GM11168 (cell line): ENCODE measurements around the gene NYAP1.
"Not testable (repeated sequence)": the region's sequence is repeated elsewhere in the genome, so short reads cannot be mapped to it uniquely, and the experiment has no call there.

ENCODE experiments used
- in situ Hi-C: fragments of 300-500 bp; cut with MboI; formaldehyde crosslinking; loops from one replicate; pipeline ENCODE4 v1.12.0; 2022; ENCODE audit warnings: low sequenced_read_pairs; ENCODE audit not compliant: unreplicated experiment

Gene NYAP1

DNA sequence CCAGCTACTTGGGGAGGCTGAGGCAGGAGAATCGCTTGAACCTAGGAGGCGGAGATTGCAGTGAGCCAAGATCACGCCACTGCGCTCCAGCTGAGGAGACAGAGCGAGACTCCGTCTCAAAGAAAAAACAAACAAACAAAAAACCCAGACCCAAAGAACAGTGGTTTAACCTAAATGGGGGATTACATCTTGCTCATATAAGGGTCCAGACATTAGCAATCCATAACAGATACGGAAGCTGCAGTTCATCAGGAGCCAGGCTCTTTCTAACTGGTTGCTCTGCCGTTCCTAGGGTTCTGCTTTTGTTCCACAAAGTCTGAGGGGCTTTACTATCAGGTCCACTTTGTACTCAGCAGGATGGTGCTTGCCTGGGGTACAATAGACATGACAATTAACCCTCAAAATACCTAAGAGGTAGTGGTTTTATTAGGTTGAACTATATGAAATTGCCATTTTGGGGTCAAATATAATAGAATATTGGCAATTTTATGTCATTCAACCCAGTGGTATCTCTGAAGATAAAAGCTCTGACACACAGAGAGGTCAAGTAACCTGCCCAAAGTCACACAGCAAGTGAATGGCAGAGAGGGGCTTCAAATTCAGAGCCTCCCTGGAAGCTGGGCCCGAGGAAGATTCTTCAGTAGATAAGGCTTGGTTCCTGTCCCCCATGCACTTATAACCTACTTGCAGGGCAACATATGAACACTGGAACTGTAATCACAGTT, 21.3 kb downstream of the NYAP1 start:
- in situ Hi-C loops = no loop called here

DNA sequence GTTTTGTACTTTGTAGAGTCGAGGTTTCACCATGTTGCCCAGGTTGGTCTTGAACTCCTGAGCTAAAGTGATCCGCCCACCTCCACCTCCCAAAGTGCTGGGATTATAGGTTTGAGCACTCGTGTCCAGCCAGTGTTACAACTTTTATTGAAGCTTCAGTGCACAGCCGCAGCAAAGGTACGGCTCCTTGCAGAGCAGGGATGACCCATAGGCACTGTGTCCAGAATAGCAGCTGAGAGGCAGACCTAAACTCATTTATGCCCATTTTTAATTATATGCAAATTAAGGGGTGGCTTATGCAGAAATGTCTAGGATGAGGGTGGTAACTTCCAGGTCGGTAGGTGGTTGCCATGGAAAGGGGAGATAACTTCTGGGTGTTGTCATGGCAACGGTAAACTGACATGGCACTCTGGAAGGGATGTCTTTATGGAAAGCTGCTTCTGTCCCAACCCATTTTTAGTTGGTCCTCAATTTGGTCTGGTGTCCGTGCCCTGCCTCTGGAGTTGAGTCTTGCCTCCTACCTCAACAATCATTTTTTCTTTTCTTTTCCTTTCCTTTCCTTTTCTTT, 22.7 kb downstream of the NYAP1 start:
- in situ Hi-C loops = no loop called here

- in situ Hi-C loops = no loop called here
Observed at GRCh38 chr7:100509231-100509630, 25.5 kb downstream of the NYAP1 start.

GRCh38 chr7:100510437-100511239, 26.9 kb downstream of the NYAP1 start:
- in situ Hi-C loops = no loop called here

DNA sequence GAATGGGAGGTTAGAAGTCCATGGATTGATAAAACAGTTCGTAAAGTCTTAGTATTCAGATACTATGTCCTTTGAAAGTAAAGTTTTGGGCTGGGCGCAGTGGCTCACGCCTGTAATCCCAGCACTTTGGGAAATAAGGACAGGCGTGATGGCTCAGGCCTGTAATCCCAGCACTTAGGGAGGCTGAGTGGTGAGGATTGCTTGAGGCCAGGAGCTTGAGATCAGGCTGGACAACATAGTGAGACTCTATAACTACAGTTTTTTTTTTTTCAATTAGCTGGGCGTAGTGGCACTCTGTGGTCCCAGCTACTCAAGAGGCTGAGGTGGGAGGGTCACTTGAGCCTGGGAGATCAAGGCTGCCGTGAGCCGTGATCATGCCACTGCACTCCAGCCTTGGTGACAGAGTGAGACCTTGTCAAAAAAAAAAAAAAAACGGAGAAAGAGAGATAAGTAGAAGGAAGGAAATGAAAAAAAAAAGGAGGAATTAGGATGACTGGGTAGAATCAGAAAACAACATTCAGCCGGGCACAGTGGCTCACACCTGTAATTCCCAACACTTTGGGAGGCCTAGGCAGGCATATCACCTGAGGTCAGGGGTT, 29.6 kb downstream of the NYAP1 start:
- in situ Hi-C loops = no loop called here

GRCh38 chr7:100515072-100515532, 31.4 kb downstream of the NYAP1 start:
- in situ Hi-C loops = no loop called here

DNA sequence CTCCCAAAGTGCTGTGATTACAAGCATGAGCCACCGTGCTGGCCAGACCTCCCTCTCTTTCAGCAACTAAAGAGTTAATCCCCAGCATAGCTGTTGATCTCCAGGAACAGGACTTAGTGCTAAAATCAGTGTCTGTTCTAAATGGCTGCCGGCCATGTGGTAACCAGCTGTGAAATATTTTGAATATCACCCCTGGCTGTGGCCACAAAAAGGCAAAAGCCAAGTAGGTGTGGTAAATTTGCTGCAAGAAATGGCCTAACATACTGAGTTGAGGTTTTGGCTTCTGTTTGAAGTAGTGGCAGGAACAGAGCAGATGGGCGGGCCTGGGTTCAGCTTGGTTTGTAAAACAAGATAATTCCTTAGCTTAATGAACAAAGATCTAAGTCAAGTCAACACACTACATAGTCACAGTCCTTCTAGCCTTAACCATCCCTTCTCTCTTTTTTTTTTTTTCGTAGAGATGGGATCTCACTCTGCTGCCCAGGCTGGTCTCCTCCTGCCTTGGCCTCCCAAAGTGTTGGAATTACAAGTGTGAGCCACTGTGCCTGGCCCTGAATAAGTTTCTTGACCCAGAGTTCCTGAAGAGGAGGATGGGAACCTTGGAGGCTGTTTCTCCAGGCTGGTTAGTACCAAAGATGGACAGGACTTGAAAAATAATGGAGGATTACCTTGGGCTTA, 32.5 kb downstream of the NYAP1 start:
- in situ Hi-C loops = no loop called here

GRCh38 chr7:100517305-100517704, 33.6 kb downstream of the NYAP1 start:
- in situ Hi-C loops = no loop called here

- in situ Hi-C loops = no loop called here
Observed at GRCh38 chr7:100519580-100519979, 35.9 kb downstream of the NYAP1 start.

- in situ Hi-C loops = no loop called here
Observed at GRCh38 chr7:100520138-100520537, 36.4 kb downstream of the NYAP1 start.

DNA sequence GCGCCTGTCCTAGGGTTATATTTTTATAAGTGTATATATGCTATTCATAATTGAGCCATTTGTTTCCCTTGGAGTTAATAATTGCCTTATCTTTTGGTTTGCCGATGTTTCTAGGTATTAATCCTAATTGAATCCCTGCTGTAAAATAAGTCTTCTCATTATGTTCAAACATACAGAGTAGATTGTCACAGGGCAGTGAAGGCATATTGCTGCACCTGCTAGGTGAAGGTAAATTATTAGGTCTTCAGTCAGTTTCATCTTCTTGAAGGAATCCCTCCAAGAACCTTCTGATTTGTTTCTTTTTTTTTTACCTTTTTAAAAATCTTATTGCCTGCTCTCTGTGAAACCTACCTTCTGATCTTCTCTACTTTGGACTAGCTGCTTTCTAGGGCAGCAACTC, 37.3 kb downstream of the NYAP1 start:
- in situ Hi-C loops = no loop called here

- in situ Hi-C loops = not testable (repeated sequence)
Observed at GRCh38 chr7:100521909-100522593, 38.3 kb downstream of the NYAP1 start.

GRCh38 chr7:100523192-100523591, 39.5 kb downstream of the NYAP1 start:
- in situ Hi-C loops = not testable (repeated sequence)

DNA sequence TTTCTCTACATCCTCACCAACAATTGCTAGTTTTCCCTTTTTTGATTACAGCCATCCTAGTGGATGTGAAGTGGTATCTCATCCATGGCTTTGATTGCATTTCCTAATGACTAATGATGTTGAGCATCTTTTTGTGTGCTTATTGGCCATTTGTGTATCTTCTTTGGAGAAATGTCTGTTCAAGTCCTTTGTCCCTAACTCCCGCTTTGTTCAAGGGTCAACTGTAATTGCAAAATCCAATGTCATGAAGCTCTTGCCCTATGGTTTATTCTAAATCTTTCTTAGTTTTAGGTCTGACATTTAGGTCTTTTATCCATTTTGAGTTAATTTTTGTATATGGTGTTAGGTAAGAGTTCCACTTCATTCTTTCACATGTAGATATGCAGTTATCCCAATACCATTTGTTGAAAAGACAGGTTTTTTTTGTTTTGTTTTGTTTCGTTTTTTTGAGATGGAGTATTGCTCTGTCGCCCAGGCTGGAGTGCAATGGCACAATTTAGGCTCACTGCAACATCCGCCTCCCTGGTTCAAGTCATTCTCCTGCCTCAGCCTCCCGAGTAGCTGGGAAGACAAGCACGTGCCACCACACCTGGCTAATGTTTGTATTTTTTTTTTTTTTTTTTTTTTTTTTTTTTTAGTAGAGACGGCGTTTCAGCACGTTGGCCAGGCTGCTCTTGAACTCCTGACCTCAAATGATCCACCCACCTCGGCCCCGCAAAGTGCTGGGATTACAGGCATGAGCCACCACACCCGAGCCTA, 44.6 kb downstream of the NYAP1 start:
- in situ Hi-C loops = not testable (repeated sequence)

- in situ Hi-C loops = no loop called here
Observed at GRCh38 chr7:100532165-100533022, 48.7 kb downstream of the NYAP1 start.

DNA sequence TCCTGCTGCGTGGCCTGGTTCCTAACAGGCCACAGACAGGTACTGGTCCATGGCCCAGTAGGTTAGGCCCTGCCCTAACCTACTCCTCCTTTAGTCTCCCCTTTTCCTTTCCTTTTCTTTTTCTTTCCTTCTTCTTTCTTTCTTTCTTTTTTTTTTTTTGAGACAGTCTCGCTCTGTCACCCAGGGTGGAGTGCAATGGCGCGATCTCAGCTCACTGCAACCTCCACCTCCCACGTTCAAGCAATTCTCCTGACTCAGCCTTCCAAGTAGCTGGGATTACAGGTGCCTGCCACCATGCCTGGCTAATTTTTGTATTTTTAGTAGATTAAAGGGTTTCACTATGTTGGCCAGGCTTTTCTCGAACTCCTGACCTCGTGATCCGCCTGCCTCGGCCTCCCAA, 52.3 kb downstream of the NYAP1 start:
- in situ Hi-C loops = not testable (repeated sequence)

GRCh38 chr7:100536695-100537094, 53.0 kb downstream of the NYAP1 start:
- in situ Hi-C loops = not testable (repeated sequence)

- in situ Hi-C loops = no loop called here
Observed at GRCh38 chr7:100538348-100538653, 54.6 kb downstream of the NYAP1 start.
